Upper lobe of left lung (tissue), 6 donors: ENCODE results near the gene AMIGO2. TPM values are rescaled to one million over a fixed set of nuclear protein-coding genes. Genes with fewer than 3 reads are reported as not detected.

Source experiments
- ATAC-seq, 2 donors: fragments of 200-7000 bp; cut with Tn5 transposase; one replicate each; pipeline ENCODE4 v1.9.1; 2022; ENCODE audit warnings: mild to moderate bottlenecking in 2 of 2, moderate library complexity in 2 of 2; ENCODE audit not compliant: low FRiP score in 2 of 2
- DNase-seq, 2 donors: peaks; one replicate each; pipeline ENCODE4 v3.0.0-alpha.2; 2019 to 2020
- H3K27ac ChIP-seq, 4 donors: fragments of 200-600 bp; sonication (generic); one replicate each; pipeline ENCODE4 v1.5.1; 2016 to 2019
- H3K27me3 ChIP-seq, 4 donors: fragments of 200-600 bp; sonication (generic); one replicate each; pipeline ENCODE4 v1.5.1; 2017 to 2019
- H3K36me3 ChIP-seq, 4 donors: fragments of 200-600 bp; sonication (generic); one replicate each; pipeline ENCODE4 v1.5.1; 2016 to 2019
- H3K4me1 ChIP-seq, 4 donors: fragments of 200-600 bp; sonication (generic); one replicate each; pipeline ENCODE4 v1.5.1; 2018 to 2019
- H3K4me3 ChIP-seq, 4 donors: fragments of 200-600 bp; sonication (generic); one replicate each; pipeline ENCODE4 v1.5.1; 2017 to 2019; ENCODE audit warnings: mild to moderate bottlenecking in 2 of 4, moderate library complexity in 1 of 4
- H3K9me3 ChIP-seq, 4 donors: fragments of 200-600 bp; sonication (generic); one replicate each; pipeline ENCODE4 v1.5.1; 2018 to 2019
- EP300 ChIP-seq, 4 donors: sonication (generic); formaldehyde crosslinking; IDR thresholded peaks; one replicate each; pipeline ENCODE4 v1.5.1; 2017; ENCODE audit warnings: antibody characterized with exemption in 4 of 4, control low read depth in 2 of 4
- POLR2A ChIP-seq, 4 donors: fragments of 450-650 bp; IDR thresholded peaks; one replicate each; pipeline ENCODE4 v1.5.1; 2016 to 2017; ENCODE audit warnings: antibody characterized with exemption in 4 of 4, mild to moderate bottlenecking in 2 of 4
- POLR2AphosphoS5 ChIP-seq, 2 donors: sonication (generic); formaldehyde crosslinking; IDR thresholded peaks; one replicate each; pipeline ENCODE4 v1.5.1; 2017; ENCODE audit warnings: antibody characterized with exemption in 2 of 2
- WGBS, 2 donors: methylation state at CpG; one replicate each; pipeline ENCODE4 v1.1.5; 2017 to 2018; 5-methylcytosine and 5-hydroxymethylcytosine counted together
- total RNA-seq, 6 donors: library from RNA; depleted of rRNA in 4 of 6; stranded (reverse); fragments of >200 nt in 4 of 6; gene quantifications; one replicate each; pipeline versions ENCODE4 v1.1.0 to v1.2.1, GENCODE V29; 2016 to 2021
- TF ChIP-seq, protein P1 (sequence below), 6 experiments: fragments of 450-650 bp in 4 of 6; fragments of 200-600 bp in 2 of 6; sonication (generic) in 2 of 6; IDR thresholded peaks; one replicate each; pipeline ENCODE4 v1.5.1; 2016 to 2019; ENCODE audit warnings: antibody characterized with exemption in 6 of 6
- donor health status: DM: no; HTN: no; CAD: no; lungs with moderate emphysema.
- donor health status: DM: no; HTN: yes; CAD: no; lungs with severe emphysema.

AMIGO2 gene
- total RNA-seq, 6 donors from 2014 or later, result 16.8 to 27.0 (median 22.2) TPM

DNA sequence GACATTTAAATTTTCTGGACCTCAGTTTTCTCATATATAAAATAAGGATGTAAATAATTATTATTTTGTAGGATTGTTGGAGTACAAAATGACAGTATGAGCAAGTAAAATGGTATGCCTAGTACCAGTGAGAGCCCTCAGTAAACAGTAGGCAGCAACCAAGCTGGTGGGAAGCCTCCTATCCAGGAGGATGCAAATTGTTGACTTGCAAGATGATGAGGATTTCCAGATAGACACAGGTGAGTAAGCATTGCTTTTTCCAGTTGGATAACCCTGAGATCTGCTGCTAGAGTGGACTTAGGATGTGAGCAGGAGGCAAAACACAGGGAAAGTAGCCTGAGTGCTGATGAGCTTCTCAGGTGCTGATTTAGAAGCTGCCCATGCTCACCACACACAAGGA, 28.2 kb upstream of the AMIGO2 start:
- TF ChIP-seq POLR2A (IDR thresholded peaks at IDR 0.05) (no peak), EP300 (IDR thresholded peaks at IDR 0.05) (no peak), POLR2AphosphoS5 (IDR thresholded peaks at IDR 0.05) (no peak)
- TF ChIP-seq, protein P1, sequence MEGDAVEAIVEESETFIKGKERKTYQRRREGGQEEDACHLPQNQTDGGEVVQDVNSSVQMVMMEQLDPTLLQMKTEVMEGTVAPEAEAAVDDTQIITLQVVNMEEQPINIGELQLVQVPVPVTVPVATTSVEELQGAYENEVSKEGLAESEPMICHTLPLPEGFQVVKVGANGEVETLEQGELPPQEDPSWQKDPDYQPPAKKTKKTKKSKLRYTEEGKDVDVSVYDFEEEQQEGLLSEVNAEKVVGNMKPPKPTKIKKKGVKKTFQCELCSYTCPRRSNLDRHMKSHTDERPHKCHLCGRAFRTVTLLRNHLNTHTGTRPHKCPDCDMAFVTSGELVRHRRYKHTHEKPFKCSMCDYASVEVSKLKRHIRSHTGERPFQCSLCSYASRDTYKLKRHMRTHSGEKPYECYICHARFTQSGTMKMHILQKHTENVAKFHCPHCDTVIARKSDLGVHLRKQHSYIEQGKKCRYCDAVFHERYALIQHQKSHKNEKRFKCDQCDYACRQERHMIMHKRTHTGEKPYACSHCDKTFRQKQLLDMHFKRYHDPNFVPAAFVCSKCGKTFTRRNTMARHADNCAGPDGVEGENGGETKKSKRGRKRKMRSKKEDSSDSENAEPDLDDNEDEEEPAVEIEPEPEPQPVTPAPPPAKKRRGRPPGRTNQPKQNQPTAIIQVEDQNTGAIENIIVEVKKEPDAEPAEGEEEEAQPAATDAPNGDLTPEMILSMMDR (IDR thresholded peaks at IDR 0.05), result no peak
- DNase-seq (no peak), ATAC-seq (no peak)
- H3K9me3 ChIP-seq, result no peaks in the 10 kb centered on the region
- no peaks in the 10 kb centered on the region for H3K36me3 ChIP-seq
- H3K4me3 ChIP-seq, result no peak overlapping the region
- no peak overlapping the region for H3K27ac ChIP-seq
- no peaks in the 10 kb centered on the region for H3K27me3 ChIP-seq
- no peaks in the 10 kb centered on the region for H3K4me1 ChIP-seq

DNA sequence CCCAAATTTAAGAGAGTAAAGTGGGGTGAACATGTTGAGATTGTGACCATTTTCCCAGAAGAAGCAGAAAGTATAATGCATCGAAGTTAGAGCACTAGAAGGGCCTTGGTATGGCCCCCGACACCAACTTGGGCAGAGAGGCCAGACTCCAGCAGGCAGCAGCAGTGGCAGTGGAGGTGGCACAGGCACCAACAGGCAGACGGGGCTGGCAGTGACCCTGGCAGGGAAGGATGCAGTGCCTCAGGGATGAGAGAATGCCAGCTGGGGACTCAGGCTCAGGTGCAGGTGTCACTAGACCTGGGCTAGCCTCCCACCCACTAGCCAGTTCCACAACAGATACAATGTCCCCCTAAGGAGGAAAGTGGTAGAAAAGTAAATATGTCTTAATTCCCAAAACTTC, 27.7 kb upstream of the AMIGO2 start:
- Histone ChIP-seq H3K27ac (no peak overlapping the region), H3K9me3 (no peaks in the 10 kb centered on the region), H3K4me1 (no peaks in the 10 kb centered on the region), H3K36me3 (no peaks in the 10 kb centered on the region), H3K27me3 (no peaks in the 10 kb centered on the region), H3K4me3 (no peak overlapping the region)
- TF ChIP-seq POLR2A (IDR thresholded peaks at IDR 0.05) (no peak), POLR2AphosphoS5 (IDR thresholded peaks at IDR 0.05) (no peak), EP300 (IDR thresholded peaks at IDR 0.05) (no peak)
- TF ChIP-seq, protein P1 (IDR thresholded peaks at IDR 0.05), result no peak
- ATAC-seq, result no peak
- 93 to 98% methylated on average over 3 of the region's 3 CpGs for WGBS, 2 donors
- peak in 1 of 2 donors; percentile 15 for DNase-seq

GRCh38 chr12:47105914-47106674, 26.3 kb upstream of the AMIGO2 start:
- TF ChIP-seq, protein P1 (IDR thresholded peaks at IDR 0.05), result no peak
- TF ChIP-seq EP300 (IDR thresholded peaks at IDR 0.05) (no peak), POLR2A (IDR thresholded peaks at IDR 0.05) (no peak), POLR2AphosphoS5 (IDR thresholded peaks at IDR 0.05) (no peak)
- DNase-seq (no peak), ATAC-seq (no peak)
- no peaks in the 10 kb centered on the region for H3K9me3 ChIP-seq
- no peak overlapping the region for H3K4me3 ChIP-seq
- H3K36me3 ChIP-seq, result no peaks in the 10 kb centered on the region
- WGBS, 2 donors, result 85 to 86% methylated on average over 10 of the region's 10 CpGs
- H3K4me1 ChIP-seq, result no peaks in the 10 kb centered on the region
- no peak overlapping the region for H3K27ac ChIP-seq
- H3K27me3 ChIP-seq, result no peaks in the 10 kb centered on the region

- peak; percentile 18 to 36 for TF ChIP-seq POLR2AphosphoS5 (IDR thresholded peaks at IDR 0.05)
- TF ChIP-seq, protein P1 (IDR thresholded peaks at IDR 0.05), result no peak
- H3K4me3 ChIP-seq, result no peak overlapping the region
- H3K36me3 ChIP-seq, result no peaks in the 10 kb centered on the region
- 69 to 81% methylated on average over 10 to 11 of the region's 11 CpGs for WGBS, 2 donors
- H3K27ac ChIP-seq, result peak overlapping the region in 1 of 4 donors; percentile 14
- no peaks in the 10 kb centered on the region for H3K27me3 ChIP-seq
- no peaks in the 10 kb centered on the region for H3K4me1 ChIP-seq
- no peaks in the 10 kb centered on the region for H3K9me3 ChIP-seq
- ATAC-seq, result no peak
- DNase-seq, result no peak
Observed at GRCh38 chr12:47102845-47103651, 23.3 kb upstream of the AMIGO2 start.
